DOHH2 (cell line): ENCODE data around the gene DELE1.

ENCODE experiments used
- H3F3A ChIP-seq: fragments of 200-600 bp; sonication (generic), shearing (Covaris generic); 2 replicates; pipeline ENCODE4 v1.6.0; 2016; ENCODE audit warnings: antibody characterized with exemption, mild to moderate bottlenecking; ENCODE audit not compliant: control insufficient read depth, insufficient read depth
- H3K27ac ChIP-seq: fragments of 200-600 bp; sonication (generic); 2 replicates; pipeline ENCODE4 v1.5.1; 2014; ENCODE audit warnings: low read depth, mild to moderate bottlenecking, low read length, moderate library complexity
- H3K27me3 ChIP-seq: fragments of 200-600 bp; sonication (generic); 2 replicates; pipeline ENCODE4 v1.6.1; 2014; ENCODE audit warnings: mild to moderate bottlenecking, low read length, mixed read lengths; ENCODE audit not compliant: control insufficient read depth
- H3K36me3 ChIP-seq: fragments of 200-600 bp; sonication (generic); 2 replicates; pipeline ENCODE4 v1.6.1; 2014; ENCODE audit warnings: mild to moderate bottlenecking, low read length, moderate library complexity, mixed read lengths; ENCODE audit not compliant: control insufficient read depth
- H3K4me1 ChIP-seq: fragments of 200-600 bp; sonication (generic); 2 replicates; pipeline ENCODE4 v1.6.1; 2014; ENCODE audit warnings: mild to moderate bottlenecking, low read length, mixed read lengths; ENCODE audit not compliant: control insufficient read depth
- H3K4me2 ChIP-seq: fragments of 200-600 bp; sonication (generic); 2 replicates; pipeline ENCODE4 v1.6.0; 2014; ENCODE audit warnings: mild to moderate bottlenecking, low read length, moderate library complexity
- H3K4me3 ChIP-seq: fragments of 200-600 bp; sonication (generic); 2 replicates; pipeline ENCODE4 v1.5.1; 2014; ENCODE audit warnings: mild to moderate bottlenecking, low read length, mixed read lengths
- H3K79me2 ChIP-seq: fragments of 200-600 bp; sonication (generic); 2 replicates; pipeline ENCODE4 v1.6.1; 2014; ENCODE audit warnings: mild to moderate bottlenecking, low read length, mixed read lengths; ENCODE audit not compliant: control insufficient read depth
- H3K9me2 ChIP-seq: fragments of 200-600 bp; sonication (generic); replicated peaks from 2 replicates; pipeline ENCODE4 v1.6.1; 2014; ENCODE audit warnings: mild to moderate bottlenecking, low read length, mixed read lengths; ENCODE audit not compliant: control insufficient read depth
- H3K9me3 ChIP-seq: fragments of 200-600 bp; sonication (generic); 2 replicates; pipeline ENCODE4 v1.6.1; 2014; ENCODE audit warnings: antibody characterized with exemption, low read length, mixed read lengths; ENCODE audit not compliant: control insufficient read depth, insufficient read depth
- H4K20me1 ChIP-seq: fragments of 200-600 bp; sonication (generic); 2 replicates; pipeline ENCODE4 v1.6.0; 2014; ENCODE audit warnings: low read depth, mild to moderate bottlenecking, antibody characterized with exemption, low read length, moderate library complexity; ENCODE audit not compliant: control insufficient read depth, insufficient read depth
- EZH2phosphoT487 ChIP-seq: fragments of 200-600 bp; sonication (generic); IDR thresholded peaks from 2 replicates; pipeline ENCODE4 v1.6.1; 2017; ENCODE audit warnings: borderline replicate concordance, mild to moderate bottlenecking, antibody characterized with exemption, low read length, moderate library complexity, mixed read lengths
- TF ChIP-seq, protein P1 (sequence below): fragments of 200-600 bp; sonication (generic); IDR thresholded peaks from one replicate; pipeline ENCODE4 v1.5.1; 2014; ENCODE audit warnings: antibody characterized with exemption, mild to moderate bottlenecking, low read depth, low read length; ENCODE audit not compliant: poor library complexity, severe bottlenecking

DELE1 gene

DNA sequence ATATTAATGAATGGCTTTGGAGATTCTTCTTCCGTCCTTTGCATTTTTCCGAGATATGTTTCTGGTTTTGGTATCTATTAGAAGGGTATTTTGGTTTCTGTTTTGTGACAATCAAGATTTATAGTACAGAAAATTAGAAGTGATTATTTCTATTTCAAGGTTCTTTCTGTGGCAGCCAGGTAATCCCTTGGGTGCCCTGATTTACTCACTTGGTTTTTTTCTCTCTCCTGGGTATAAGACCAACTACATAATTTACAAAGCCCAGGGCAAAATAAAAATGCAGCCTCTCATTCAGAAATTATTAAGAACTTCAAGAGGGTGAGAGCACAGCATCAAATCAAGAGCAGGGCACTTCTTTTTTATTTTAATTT is 43.3 kb downstream of the DELE1 start:
- H3K9me3 ChIP-seq = no peaks in the 10 kb centered on the region
- no peaks in the 10 kb centered on the region for H3K9me2 ChIP-seq
- H3K27me3 ChIP-seq = no peaks in the 10 kb centered on the region
- peaks cover 30% of the 10 kb centered on the region for H3F3A ChIP-seq
- no peak overlapping the region for H3K4me2 ChIP-seq
- H3K27ac ChIP-seq = no peak overlapping the region
- H3K79me2 ChIP-seq = peaks cover 28% of the 10 kb centered on the region
- peaks cover 14% of the 10 kb centered on the region for H3K36me3 ChIP-seq
- H3K4me3 ChIP-seq = no peak overlapping the region
- peaks cover 42% of the 10 kb centered on the region for H3K4me1 ChIP-seq
- TF ChIP-seq, protein P1, sequence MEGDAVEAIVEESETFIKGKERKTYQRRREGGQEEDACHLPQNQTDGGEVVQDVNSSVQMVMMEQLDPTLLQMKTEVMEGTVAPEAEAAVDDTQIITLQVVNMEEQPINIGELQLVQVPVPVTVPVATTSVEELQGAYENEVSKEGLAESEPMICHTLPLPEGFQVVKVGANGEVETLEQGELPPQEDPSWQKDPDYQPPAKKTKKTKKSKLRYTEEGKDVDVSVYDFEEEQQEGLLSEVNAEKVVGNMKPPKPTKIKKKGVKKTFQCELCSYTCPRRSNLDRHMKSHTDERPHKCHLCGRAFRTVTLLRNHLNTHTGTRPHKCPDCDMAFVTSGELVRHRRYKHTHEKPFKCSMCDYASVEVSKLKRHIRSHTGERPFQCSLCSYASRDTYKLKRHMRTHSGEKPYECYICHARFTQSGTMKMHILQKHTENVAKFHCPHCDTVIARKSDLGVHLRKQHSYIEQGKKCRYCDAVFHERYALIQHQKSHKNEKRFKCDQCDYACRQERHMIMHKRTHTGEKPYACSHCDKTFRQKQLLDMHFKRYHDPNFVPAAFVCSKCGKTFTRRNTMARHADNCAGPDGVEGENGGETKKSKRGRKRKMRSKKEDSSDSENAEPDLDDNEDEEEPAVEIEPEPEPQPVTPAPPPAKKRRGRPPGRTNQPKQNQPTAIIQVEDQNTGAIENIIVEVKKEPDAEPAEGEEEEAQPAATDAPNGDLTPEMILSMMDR = no peak
- TF ChIP-seq EZH2phosphoT487 = no peak
- no peaks in the 10 kb centered on the region for H4K20me1 ChIP-seq

DNA sequence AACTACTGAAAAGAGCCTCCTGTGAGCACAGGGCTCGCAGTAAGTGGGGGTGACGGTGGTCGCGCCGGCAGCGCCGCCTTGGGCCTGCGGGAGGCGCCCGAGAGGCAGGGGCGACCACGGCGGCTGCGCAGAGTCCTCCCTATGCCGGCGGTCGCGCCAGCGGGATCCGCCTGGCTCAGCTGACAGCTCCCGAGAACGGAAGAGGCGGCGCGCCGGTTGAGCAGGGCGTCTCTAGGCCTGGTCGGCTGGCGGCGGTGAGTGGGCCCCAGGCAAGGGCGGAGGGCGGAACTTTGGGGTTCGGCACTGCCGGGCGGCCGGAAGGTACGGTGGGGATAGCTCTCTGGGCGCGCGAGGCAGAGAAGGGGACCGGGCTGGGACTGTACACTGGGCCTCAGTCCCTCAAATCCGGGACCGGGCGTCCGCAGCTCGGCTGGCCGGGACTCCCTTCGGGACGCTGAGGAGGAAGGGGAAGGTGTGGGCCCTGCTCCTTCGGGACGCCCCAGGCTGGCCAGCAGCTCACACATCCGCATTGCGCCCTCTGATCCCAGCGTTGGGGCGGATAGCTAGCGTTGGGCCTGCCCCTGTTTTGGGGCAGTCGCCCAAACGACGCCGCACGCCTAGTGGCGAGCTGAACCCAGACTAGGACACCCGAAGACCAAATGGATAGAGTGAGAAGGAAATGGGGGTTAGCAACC is 45.4 kb downstream of the DELE1 start, which contains the start of gene RNF14:
Gene RNF14 (plus strand): TSS at position 192 of the 695 bp plus-strand sequence. CDS start 4,484 bp downstream, outside the sequence.
- H3K79me2 ChIP-seq = peaks cover 34% of the 10 kb centered on the region
- peak within 1 kb of the TSS; percentile 91 for H3K4me2 ChIP-seq

GRCh38 chr5:141969783-141970771 is 46.4 kb downstream of the DELE1 start:
- peak overlapping the region; percentile 92 for H3K27ac ChIP-seq
- H3K4me3 ChIP-seq = peak overlapping the region; percentile 94
- no peaks in the 10 kb centered on the region for H3K27me3 ChIP-seq
- H3K36me3 ChIP-seq = peaks cover 42% of the 10 kb centered on the region
- H3F3A ChIP-seq = peaks cover 30% of the 10 kb centered on the region
- no peaks in the 10 kb centered on the region for H3K9me2 ChIP-seq
- no peaks in the 10 kb centered on the region for H4K20me1 ChIP-seq
- H3K4me1 ChIP-seq = peaks cover 42% of the 10 kb centered on the region
- H3K4me2 ChIP-seq = peak overlapping the region; percentile 91
- H3K9me3 ChIP-seq = no peaks in the 10 kb centered on the region
- H3K79me2 ChIP-seq = peaks cover 36% of the 10 kb centered on the region
- TF ChIP-seq, protein P1 = no peak
- no peak for TF ChIP-seq EZH2phosphoT487

More for the DNA sequence above, 45.4 kb downstream of the DELE1 start, which contains the start of gene RNF14:
- Histone ChIP-seq H3K9me2 (no peaks in the 10 kb centered on the region), H3K27ac (peak within 1 kb of the TSS; percentile 92), H3K36me3 (peaks cover 32% of the 10 kb centered on the region), H3K9me3 (no peaks in the 10 kb centered on the region), H3K27me3 (no peaks in the 10 kb centered on the region), H3K4me3 (peak within 1 kb of the TSS; percentile 94), H3K4me1 (peaks cover 42% of the 10 kb centered on the region), H4K20me1 (no peaks in the 10 kb centered on the region), H3F3A (peaks cover 30% of the 10 kb centered on the region)
- TF ChIP-seq EZH2phosphoT487 = no peak
- TF ChIP-seq, protein P1 = peak; percentile 85
